Esophagus muscularis mucosa (tissue), 4 donors: ENCODE measurements around the gene GALNT2. TPM values are rescaled to one million over a fixed set of nuclear protein-coding genes. Genes with fewer than 3 reads are reported as not detected.

Experiments used
- DNase-seq: peaks from one replicate; pipeline ENCODE4 v3.0.0-alpha.2; 2017; ENCODE audit errors: extremely low spot score
- H3K27ac ChIP-seq, 4 donors: fragments of 200-600 bp; sonication (generic); replicated peaks in 1 of 4; 1 replicate in 3 of 4; 2 replicates in 1 of 4; pipeline ENCODE4 v1.5.1; 2016 to 2019; ENCODE audit warnings: mild to moderate bottlenecking in 1 of 4
- H3K27me3 ChIP-seq, 4 donors: fragments of 200-600 bp; sonication (generic); one replicate each; pipeline versions ENCODE4 v1.5.1 to v1.6.0; 2016 to 2019
- H3K36me3 ChIP-seq, 4 donors: fragments of 200-600 bp; sonication (generic); one replicate each; pipeline ENCODE4 v1.5.1; 2016 to 2019
- H3K4me1 ChIP-seq, 4 donors: fragments of 200-600 bp; sonication (generic); one replicate each; pipeline ENCODE4 v1.5.1; 2016 to 2019
- H3K4me3 ChIP-seq, 4 donors: fragments of 200-600 bp; sonication (generic); 1 replicate in 2 of 4; 2 replicates in 2 of 4; pipeline ENCODE4 v1.5.1; 2016 to 2019; ENCODE audit warnings: mild to moderate bottlenecking in 4 of 4, moderate library complexity in 1 of 4
- H3K9me3 ChIP-seq, 4 donors: fragments of 200-600 bp; sonication (generic); 1 replicate in 3 of 4; 2 replicates in 1 of 4; pipeline ENCODE4 v1.5.1; 2016 to 2019
- CTCF ChIP-seq, 3 experiments: fragments of 200-600 bp in 2 of 3; fragments of 450-650 bp in 1 of 3; sonication (generic) in 2 of 3; IDR thresholded peaks; one replicate each; pipeline ENCODE4 v1.5.1; 2017 to 2019; ENCODE audit warnings: antibody characterized with exemption in 3 of 3, mild to moderate bottlenecking in 2 of 3, moderate library complexity in 1 of 3
- EP300 ChIP-seq: sonication (generic); formaldehyde crosslinking; IDR thresholded peaks from one replicate; pipeline ENCODE4 v1.6.1; 2017; ENCODE audit warnings: antibody characterized with exemption
- POLR2A ChIP-seq: fragments of 450-650 bp; IDR thresholded peaks from one replicate; pipeline ENCODE4 v1.6.1; 2017; ENCODE audit warnings: antibody characterized with exemption, moderate library complexity, mild to moderate bottlenecking, low read depth
- POLR2AphosphoS5 ChIP-seq, 2 donors: sonication (generic); formaldehyde crosslinking; IDR thresholded peaks; one replicate each; pipeline ENCODE4 v1.6.1; 2017; ENCODE audit warnings: antibody characterized with exemption in 2 of 2
- WGBS: methylation state at CpG from one replicate; pipeline ENCODE4 v1.1.5; 2018; 5-methylcytosine and 5-hydroxymethylcytosine counted together
- intact Hi-C: fragments of 100-400 bp; cut with DNase I; formaldehyde crosslinking; loops from one replicate; pipeline ENCODE4 v1.15.1; 2023
- total RNA-seq, 4 donors: library from RNA; depleted of rRNA; stranded (reverse); fragments of >200 nt; gene quantifications; one replicate each; pipeline versions ENCODE4 v1.1.0 to v1.2.1, GENCODE V29; 2016

GALNT2 gene
- total RNA-seq, 4 donors from 2014 or later = 89.6 to 145 (median 129) TPM

- TF ChIP-seq CTCF (IDR thresholded peaks at IDR 0.05) = no peak
- TF ChIP-seq POLR2AphosphoS5 (IDR thresholded peaks at IDR 0.05) = no peak
- no peak for TF ChIP-seq POLR2A
- no peak for TF ChIP-seq EP300
- Histone ChIP-seq H3K4me1 (no peaks in the 10 kb centered on the region), H3K27ac (no peak overlapping the region), H3K36me3 (no peaks in the 10 kb centered on the region), H3K4me3 (no peak overlapping the region), H3K9me3 (no peaks in the 10 kb centered on the region), H3K27me3 (peaks cover 0 to 6% (median 0%) of the 10 kb centered on the region in 4 donors)
- WGBS = 86% methylated on average over 17 of the region's 18 CpGs
- intact Hi-C loops = no loop called here
- no peak for DNase-seq
Observed at GRCh38 chr1:230321741-230322420, 254.8 kb downstream of the GALNT2 start.

GRCh38 chr1:230322421-230322756 is 255.4 kb downstream of the GALNT2 start:
- Histone ChIP-seq H3K27me3 (peaks cover 0 to 4% (median 0%) of the 10 kb centered on the region in 4 donors), H3K4me1 (no peaks in the 10 kb centered on the region), H3K9me3 (no peaks in the 10 kb centered on the region), H3K36me3 (no peaks in the 10 kb centered on the region), H3K4me3 (no peak overlapping the region), H3K27ac (no peak overlapping the region)
- no peak for TF ChIP-seq POLR2A
- no peak for TF ChIP-seq POLR2AphosphoS5 (IDR thresholded peaks at IDR 0.05)
- no peak for TF ChIP-seq EP300
- TF ChIP-seq CTCF (IDR thresholded peaks at IDR 0.05) = no peak
- intact Hi-C loops = no loop called here
- WGBS = 94% methylated on average over 14 of the region's 15 CpGs
- no peak for DNase-seq

- TF ChIP-seq POLR2AphosphoS5 (IDR thresholded peaks at IDR 0.05) (no peak), EP300 (no peak), CTCF (IDR thresholded peaks at IDR 0.05) (no peak), POLR2A (no peak)
- H3K27ac ChIP-seq = no peak overlapping the region
- no peaks in the 10 kb centered on the region for H3K4me1 ChIP-seq
- intact Hi-C loops = no loop called here
- DNase-seq = no peak
- WGBS = 88% methylated on average over 23 of the region's 23 CpGs
- H3K9me3 ChIP-seq = no peaks in the 10 kb centered on the region
- no peak overlapping the region for H3K4me3 ChIP-seq
- H3K36me3 ChIP-seq = no peaks in the 10 kb centered on the region
- no peaks in the 10 kb centered on the region for H3K27me3 ChIP-seq
Observed at GRCh38 chr1:230322967-230323547, 256.0 kb downstream of the GALNT2 start.

- 85% methylated on average over 9 of the region's 9 CpGs for WGBS
Observed at GRCh38 chr1:230323686-230324085, 256.6 kb downstream of the GALNT2 start.

More at GRCh38 chr1:230323686-230324085, 256.6 kb downstream of the GALNT2 start:
- TF ChIP-seq EP300 (no peak), POLR2AphosphoS5 (IDR thresholded peaks at IDR 0.05) (no peak), CTCF (IDR thresholded peaks at IDR 0.05) (no peak), POLR2A (no peak)
- H3K9me3 ChIP-seq = no peaks in the 10 kb centered on the region
- H3K27me3 ChIP-seq = no peaks in the 10 kb centered on the region
- intact Hi-C loops = no loop called here
- H3K36me3 ChIP-seq = no peaks in the 10 kb centered on the region
- no peak overlapping the region for H3K27ac ChIP-seq
- H3K4me1 ChIP-seq = no peaks in the 10 kb centered on the region
- H3K4me3 ChIP-seq = no peak overlapping the region
- DNase-seq = no peak
